GM21576 (cell line): ENCODE data around the gene PPP1R13L.

Experiments used
- ATAC-seq: cut with Tn5 transposase; IDR thresholded peaks from one replicate; pipeline ENCODE4 v1.9.1; 2021; ENCODE audit warnings: mild to moderate bottlenecking, moderate library complexity; ENCODE audit not compliant: unreplicated experiment

The PPP1R13L gene

GRCh38 chr19:45368737-45369340 lies 36.0 kb downstream of the PPP1R13L start:
- no peak for ATAC-seq

DNA sequence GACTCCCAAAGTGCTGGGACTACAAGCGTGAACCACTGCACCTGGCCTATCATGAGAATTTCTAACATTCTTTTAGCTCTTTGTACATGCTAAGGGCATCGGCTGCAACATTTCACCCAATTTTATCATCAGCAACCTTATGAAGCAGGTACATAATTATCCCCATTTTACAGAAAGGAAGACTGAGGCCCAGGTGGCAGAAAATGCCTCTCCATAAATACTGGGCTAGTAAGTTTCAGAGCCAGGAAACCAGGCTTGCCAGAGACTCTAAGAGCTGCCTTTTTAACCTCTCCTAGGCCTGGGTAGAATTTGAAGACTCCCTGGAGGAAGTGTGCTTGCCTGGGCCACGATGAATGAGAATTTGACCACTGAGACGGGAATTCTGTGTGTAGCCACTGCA lies 36.7 kb downstream of the PPP1R13L start:
- no peak for ATAC-seq

DNA sequence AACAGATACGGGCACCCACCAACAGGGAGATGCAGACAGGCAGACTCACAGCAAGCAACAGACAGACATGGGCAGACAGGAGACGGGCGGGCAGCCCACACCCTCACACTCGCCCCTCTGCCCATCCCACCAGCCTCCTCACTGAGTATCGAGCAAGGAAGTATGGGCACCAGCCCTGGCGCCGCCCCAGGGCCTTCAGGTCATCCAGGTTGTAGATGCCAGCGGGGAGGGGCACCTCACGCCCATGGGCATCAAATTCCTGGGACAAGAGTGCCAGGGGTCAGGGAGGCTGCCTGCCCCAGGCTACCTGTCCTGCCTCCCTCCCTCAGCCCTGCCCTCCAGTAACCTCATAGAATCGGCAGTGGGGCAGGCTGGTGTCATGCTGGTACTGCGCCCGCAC lies 40.2 kb downstream of the PPP1R13L start:
- no peak for ATAC-seq

DNA sequence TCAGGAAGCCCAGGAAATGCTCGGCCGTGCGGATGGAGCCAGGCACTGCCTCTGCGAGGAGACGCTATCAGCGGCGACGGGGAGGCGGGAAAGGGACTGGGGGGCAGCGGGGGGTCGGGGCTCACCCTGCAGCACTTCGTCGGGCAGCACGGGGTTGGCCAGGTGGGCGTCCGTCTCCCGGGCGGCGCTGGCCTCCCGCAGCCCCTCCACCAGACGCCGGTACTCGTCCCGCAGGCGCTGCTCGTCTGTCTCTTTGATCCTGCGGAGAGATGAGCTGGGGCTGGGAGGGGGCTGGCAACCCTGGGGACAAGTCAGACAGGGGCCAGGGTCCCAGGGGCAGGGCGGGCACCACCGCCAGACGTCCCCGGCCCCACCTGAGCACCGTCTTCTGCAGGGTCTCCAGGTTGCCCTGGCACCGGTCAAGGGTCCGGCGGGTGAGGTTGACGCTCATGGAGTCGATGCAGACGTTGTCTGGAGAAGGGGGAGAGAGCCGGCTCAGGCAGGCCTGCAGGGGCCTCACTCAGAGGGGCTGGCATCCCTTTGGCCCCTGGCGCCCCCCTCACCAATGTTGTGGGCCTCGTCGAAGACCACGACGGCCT lies 40.9 kb downstream of the PPP1R13L start:
- no peak for ATAC-seq

DNA sequence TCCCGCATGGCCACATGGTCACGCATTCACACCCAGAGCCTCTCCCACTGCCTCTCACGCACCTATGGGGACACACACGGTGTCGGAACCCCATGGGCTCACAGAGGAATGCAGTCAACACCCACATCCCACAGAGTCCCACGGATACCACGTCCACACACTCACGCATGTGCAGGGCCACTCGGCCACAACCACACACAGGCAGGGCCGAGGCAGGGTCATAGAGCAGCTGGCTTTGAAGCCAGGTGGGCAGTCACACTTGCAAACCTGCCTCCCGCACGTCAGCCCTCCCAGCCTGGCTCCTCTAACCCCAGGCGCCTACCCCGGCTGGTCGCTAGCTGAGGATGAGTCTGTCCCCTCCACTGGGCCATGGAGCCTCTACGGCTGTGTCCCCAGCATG lies 42.6 kb downstream of the PPP1R13L start:
- ATAC-seq = no peak

- ATAC-seq = no peak
Observed at GRCh38 chr19:45361608-45362007, 43.3 kb downstream of the PPP1R13L start.

- no peak for ATAC-seq
Observed at GRCh38 chr19:45358213-45358792, 46.6 kb downstream of the PPP1R13L start.

- no peak for ATAC-seq
Observed at GRCh38 chr19:45357445-45357783, 47.5 kb downstream of the PPP1R13L start.

- ATAC-seq = no peak
Observed at GRCh38 chr19:45356760-45357444, 48.0 kb downstream of the PPP1R13L start.

DNA sequence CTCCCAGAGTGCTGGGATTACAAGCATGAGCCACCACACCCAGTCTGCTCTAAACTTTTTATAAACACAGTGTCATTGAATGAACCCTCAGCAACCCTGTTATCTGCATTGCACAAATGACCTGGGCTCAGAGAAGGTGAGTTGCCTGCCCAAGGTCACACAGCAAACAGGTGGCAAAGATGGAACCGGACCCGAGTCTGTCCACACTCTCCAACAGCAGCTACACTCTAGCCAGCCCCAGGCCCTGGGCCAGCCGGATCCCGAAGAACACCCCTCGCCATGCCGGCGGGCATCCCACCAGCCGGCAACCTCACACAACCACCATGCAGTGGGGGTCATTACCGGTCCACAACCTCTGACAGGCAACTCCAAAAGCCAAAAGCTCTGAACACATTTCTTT lies 49.0 kb downstream of the PPP1R13L start:
- ATAC-seq = no peak

- ATAC-seq = no peak
Observed at GRCh38 chr19:45355402-45355801, 49.5 kb downstream of the PPP1R13L start.

- no peak for ATAC-seq
Observed at GRCh38 chr19:45354241-45354842, 50.5 kb downstream of the PPP1R13L start.

- no peak for ATAC-seq
Observed at GRCh38 chr19:45352914-45353796, 51.7 kb downstream of the PPP1R13L start.

GRCh38 chr19:45352471-45352870 lies 52.4 kb downstream of the PPP1R13L start:
- no peak for ATAC-seq

- ATAC-seq = no peak
Observed at GRCh38 chr19:45352062-45352461, 52.8 kb downstream of the PPP1R13L start.

DNA sequence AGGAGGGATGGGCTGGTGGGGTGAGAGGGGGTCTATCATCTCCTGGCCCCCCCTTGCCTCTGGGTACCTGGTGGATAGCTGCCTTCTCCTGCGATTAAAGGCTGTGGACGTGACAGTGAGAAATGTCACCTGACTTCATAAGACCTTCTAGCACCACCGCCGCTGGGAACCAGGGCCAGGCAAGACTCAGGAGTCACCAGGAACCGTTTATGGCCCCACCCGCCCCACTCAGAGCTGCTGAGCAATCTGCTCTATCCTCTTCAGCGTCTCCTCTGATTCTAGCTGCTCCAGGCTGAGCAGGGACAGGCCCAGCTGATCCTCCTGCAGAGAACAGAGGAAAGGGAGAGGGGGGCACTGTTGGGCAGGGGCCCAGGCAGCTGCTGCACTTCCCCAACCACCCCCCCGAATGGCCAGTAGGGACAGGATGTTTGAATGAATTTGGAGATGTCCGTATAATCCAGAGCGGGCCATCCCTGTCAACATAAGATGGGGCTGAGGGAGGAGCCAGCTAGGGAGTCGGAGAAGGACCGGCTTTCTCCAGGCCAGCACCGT lies 53.4 kb downstream of the PPP1R13L start:
- ATAC-seq = no peak

GRCh38 chr19:45350477-45351058 lies 54.3 kb downstream of the PPP1R13L start:
- ATAC-seq = no peak

DNA sequence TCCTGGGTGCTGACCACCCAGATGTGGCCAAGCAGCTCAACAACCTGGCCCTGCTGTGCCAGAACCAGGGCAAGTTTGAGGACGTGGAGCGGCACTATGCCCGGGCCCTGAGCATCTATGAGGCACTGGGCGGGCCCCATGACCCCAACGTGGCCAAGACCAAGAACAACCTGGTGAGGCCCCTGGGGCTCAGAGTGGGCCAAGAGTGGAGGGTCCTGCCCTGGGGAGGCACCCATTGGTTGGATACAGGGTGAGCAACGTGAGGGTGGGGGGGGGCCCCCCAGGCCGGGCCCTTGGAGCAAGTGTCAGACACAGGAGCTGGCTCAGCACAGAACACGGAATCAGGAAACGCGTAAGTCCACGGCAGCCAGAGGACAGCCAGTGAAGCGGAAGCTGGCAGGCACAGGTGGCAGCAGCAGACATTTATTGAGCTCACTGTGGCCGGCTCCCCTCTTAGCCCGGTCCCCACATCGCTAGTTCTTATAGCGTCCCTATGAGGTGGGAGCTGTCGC lies 55.4 kb downstream of the PPP1R13L start:
- ATAC-seq = no peak

GRCh38 chr19:45349126-45349415 lies 55.8 kb downstream of the PPP1R13L start:
- ATAC-seq = no peak
